MM.1S (cell line): ENCODE data around the gene PLEKHH1.

Source experiments
- EZH2 ChIP-seq: fragments of 300-600 bp; sonication (generic); optimal IDR thresholded peaks from 2 replicates; pipeline ENCODE3; 2017; ENCODE audit warnings: low read depth, mild to moderate bottlenecking, antibody characterized with exemption, low read length, mixed read lengths
- EZH2phosphoT487 ChIP-seq: fragments of 300-600 bp; sonication (generic); IDR thresholded peaks from 2 replicates; pipeline ENCODE4 v1.6.1; 2018; ENCODE audit warnings: antibody characterized with exemption, low read length
- TF ChIP-seq, protein P1 (sequence below): fragments of 300-600 bp; sonication (generic); IDR thresholded peaks from 2 replicates; pipeline ENCODE4 v1.5.1; 2016; ENCODE audit warnings: antibody characterized with exemption, low read length, mixed read lengths

DNA sequence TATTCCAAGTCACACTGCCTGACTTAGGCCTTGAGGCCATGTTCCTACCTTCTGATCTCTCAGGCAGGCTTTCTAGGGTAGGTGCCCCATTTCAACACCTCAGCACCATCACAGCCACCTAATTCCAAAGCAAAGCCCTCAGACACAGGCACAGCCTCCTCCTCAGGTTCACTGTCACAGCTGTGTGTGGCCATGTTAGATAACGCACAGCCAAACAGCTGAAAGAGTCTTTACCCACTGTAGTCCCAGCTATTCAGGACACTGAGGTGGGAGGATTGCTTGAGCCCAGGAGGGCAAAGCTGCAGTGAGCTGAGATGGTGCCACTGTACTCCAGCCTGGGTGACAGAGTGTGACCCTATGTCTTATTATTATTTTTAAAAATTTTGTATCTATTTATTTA is 37.3 kb upstream of the PLEKHH1 start:
- TF ChIP-seq, protein P1, sequence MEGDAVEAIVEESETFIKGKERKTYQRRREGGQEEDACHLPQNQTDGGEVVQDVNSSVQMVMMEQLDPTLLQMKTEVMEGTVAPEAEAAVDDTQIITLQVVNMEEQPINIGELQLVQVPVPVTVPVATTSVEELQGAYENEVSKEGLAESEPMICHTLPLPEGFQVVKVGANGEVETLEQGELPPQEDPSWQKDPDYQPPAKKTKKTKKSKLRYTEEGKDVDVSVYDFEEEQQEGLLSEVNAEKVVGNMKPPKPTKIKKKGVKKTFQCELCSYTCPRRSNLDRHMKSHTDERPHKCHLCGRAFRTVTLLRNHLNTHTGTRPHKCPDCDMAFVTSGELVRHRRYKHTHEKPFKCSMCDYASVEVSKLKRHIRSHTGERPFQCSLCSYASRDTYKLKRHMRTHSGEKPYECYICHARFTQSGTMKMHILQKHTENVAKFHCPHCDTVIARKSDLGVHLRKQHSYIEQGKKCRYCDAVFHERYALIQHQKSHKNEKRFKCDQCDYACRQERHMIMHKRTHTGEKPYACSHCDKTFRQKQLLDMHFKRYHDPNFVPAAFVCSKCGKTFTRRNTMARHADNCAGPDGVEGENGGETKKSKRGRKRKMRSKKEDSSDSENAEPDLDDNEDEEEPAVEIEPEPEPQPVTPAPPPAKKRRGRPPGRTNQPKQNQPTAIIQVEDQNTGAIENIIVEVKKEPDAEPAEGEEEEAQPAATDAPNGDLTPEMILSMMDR = no peak
- TF ChIP-seq EZH2 = no peak
- TF ChIP-seq EZH2phosphoT487 = no peak
